ENCODE results near the gene SMIM28. TPM values are rescaled to one million over a fixed set of nuclear protein-coding genes. Genes with fewer than 3 reads are reported as not detected.

Gene SMIM28
- total RNA-seq, 1 experiment from 2014 or later, result not detected

- Histone ChIP-seq H3K27me3 (ENCODE audit: control insufficient read depth, insufficient read depth, low read length) (no peaks in the 10 kb centered on the region), H3K27ac (ENCODE audit: low read length) (no peak overlapping the region), H3K36me3 (ENCODE audit: control insufficient read depth, insufficient read depth, low read length) (no peaks in the 10 kb centered on the region), H3K4me1 (ENCODE audit: control insufficient read depth, insufficient read depth, low read length) (no peaks in the 10 kb centered on the region), H3K9me3 (ENCODE audit: control insufficient read depth, insufficient read depth, low read depth, low read length) (no peaks in the 10 kb centered on the region), H3K4me3 (ENCODE audit: low read depth in 2 of 2, low read length in 2 of 2) (no peak overlapping the region)
- no peak for ATAC-seq
- in situ Hi-C loops (cut with HindIII; ENCODE audit: low pct_unique_long_range_greater_than_20kb, low sequenced_read_pairs), result no loop called here
- TF ChIP-seq SIN3A (IDR thresholded peaks at IDR 0.05; ENCODE audit: borderline replicate concordance, insufficient read depth, low read depth, low read length) (no peak), CTCF (IDR thresholded peaks at IDR 0.05) (no peak), REST (IDR thresholded peaks at IDR 0.05; ENCODE audit: insufficient read depth in 1 of 2, low read depth in 2 of 2, low read length in 1 of 2) (no peak), POLR2AphosphoS5 (IDR thresholded peaks at IDR 0.05; ENCODE audit: low read depth, low read length) (no peak), TCF7L2 (IDR thresholded peaks at IDR 0.05; ENCODE audit: low read depth, low read length) (no peak)
- ChIA-PET POLR2A (no interaction called here), CTCF (no interaction called here)
- no peak for DNase-seq (ENCODE audit: low read depth, low spot score)
- intact Hi-C loops (cut with micrococcal nuclease; ENCODE audit: unreplicated experiment), result no loop called here
- no TSS peak for BruUV-seq (replicated peaks)
Observed at GRCh38 chr6:138334963-138335362, 42.7 kb upstream of the SMIM28 start.

- POLR2A ChIA-PET, result no interaction called here
- no peak for TF ChIP-seq SIN3A (IDR thresholded peaks at IDR 0.05; ENCODE audit: borderline replicate concordance, insufficient read depth, low read depth, low read length)
- H3K9me3 ChIP-seq (ENCODE audit: control insufficient read depth, insufficient read depth, low read depth, low read length), result no peaks in the 10 kb centered on the region
- CTCF ChIA-PET, result no interaction called here
- DNase-seq (ENCODE audit: low read depth, low spot score), result no peak
- H3K4me3 ChIP-seq (ENCODE audit: low read depth in 2 of 2, low read length in 2 of 2), result no peak overlapping the region
- H3K27me3 ChIP-seq (ENCODE audit: control insufficient read depth, insufficient read depth, low read length), result no peaks in the 10 kb centered on the region; the same call in 1 of the 2 replicates
- intact Hi-C loops (cut with micrococcal nuclease; ENCODE audit: unreplicated experiment), result no loop called here
- in situ Hi-C loops (cut with HindIII; ENCODE audit: low pct_unique_long_range_greater_than_20kb, low sequenced_read_pairs), result no loop called here
- H3K4me1 ChIP-seq (ENCODE audit: control insufficient read depth, insufficient read depth, low read length), result no peaks in the 10 kb centered on the region
- no peak for ATAC-seq
- no peaks in the 10 kb centered on the region for H3K36me3 ChIP-seq (ENCODE audit: control insufficient read depth, insufficient read depth, low read length)
- no TSS peak for BruUV-seq (replicated peaks)
- no peak overlapping the region for H3K27ac ChIP-seq (ENCODE audit: low read length)
Observed at GRCh38 chr6:138336221-138336620, 41.5 kb upstream of the SMIM28 start.

- Histone ChIP-seq H3K36me3 (ENCODE audit: control insufficient read depth, insufficient read depth, low read length) (no peaks in the 10 kb centered on the region), H3K4me3 (ENCODE audit: low read depth in 2 of 2, low read length in 2 of 2) (no peak overlapping the region), H3K27ac (ENCODE audit: low read length) (no peak overlapping the region), H3K9me3 (ENCODE audit: control insufficient read depth, insufficient read depth, low read depth, low read length) (no peaks in the 10 kb centered on the region), H3K27me3 (ENCODE audit: control insufficient read depth, insufficient read depth, low read length) (no peaks in the 10 kb centered on the region; the same call in 1 of the 2 replicates), H3K4me1 (ENCODE audit: control insufficient read depth, insufficient read depth, low read length) (no peaks in the 10 kb centered on the region)
- in situ Hi-C loops (cut with HindIII; ENCODE audit: low pct_unique_long_range_greater_than_20kb, low sequenced_read_pairs) (no loop called here), intact Hi-C loops (cut with micrococcal nuclease; ENCODE audit: unreplicated experiment) (no loop called here)
- CTCF ChIA-PET, result no interaction called here
- no TSS peak for BruUV-seq (replicated peaks)
- DNase-seq (ENCODE audit: low read depth, low spot score) (no peak), ATAC-seq (no peak)
- TF ChIP-seq TCF7L2 (IDR thresholded peaks at IDR 0.05; ENCODE audit: low read depth, low read length) (no peak), POLR2AphosphoS5 (IDR thresholded peaks at IDR 0.05; ENCODE audit: low read depth, low read length) (no peak), SIN3A (IDR thresholded peaks at IDR 0.05; ENCODE audit: borderline replicate concordance, insufficient read depth, low read depth, low read length) (no peak), REST (IDR thresholded peaks at IDR 0.05; ENCODE audit: insufficient read depth in 1 of 2, low read depth in 2 of 2, low read length in 1 of 2) (no peak), CTCF (IDR thresholded peaks at IDR 0.05) (no peak)
- POLR2A ChIA-PET, result no interaction called here
Observed at GRCh38 chr6:138337076-138337475, 40.6 kb upstream of the SMIM28 start.

Measured in Panc1 (cell line).